Ishikawa (cell line): Measurements from ENCODE around the gene FOXP2.

Experiments used
- CEBPB ChIP-seq: IDR thresholded peaks from 2 replicates; pipeline ENCODE4 v1.6.1; 2012
- CREB1 ChIP-seq: IDR thresholded peaks from 2 replicates; pipeline ENCODE4 v1.6.1; 2012; ENCODE audit warnings: low read depth
- EGR1 ChIP-seq: IDR thresholded peaks from 2 replicates; pipeline ENCODE4 v1.6.1; 2012
- EP300 ChIP-seq: IDR thresholded peaks from 2 replicates; pipeline ENCODE4 v1.6.1; 2012; ENCODE audit warnings: borderline replicate concordance
- FOXM1 ChIP-seq: IDR thresholded peaks from 2 replicates; pipeline ENCODE4 v1.6.1; 2012; ENCODE audit warnings: low read depth, borderline replicate concordance
- NFIC ChIP-seq: IDR thresholded peaks from 2 replicates; pipeline ENCODE4 v1.6.1; 2012
- RAD21 ChIP-seq: IDR thresholded peaks from 2 replicates; pipeline ENCODE4 v1.6.1; 2012; ENCODE audit warnings: low read depth
- TAF1 ChIP-seq: IDR thresholded peaks from 2 replicates; pipeline ENCODE4 v1.6.1; 2012; ENCODE audit warnings: low read depth, mild to moderate bottlenecking
- TCF12 ChIP-seq: IDR thresholded peaks from 2 replicates; pipeline ENCODE4 v1.6.1; 2012; ENCODE audit warnings: low read depth
- TEAD4 ChIP-seq: IDR thresholded peaks from 2 replicates; pipeline ENCODE4 v1.6.1; 2012
- YY1 ChIP-seq: IDR thresholded peaks from 2 replicates; pipeline ENCODE4 v1.6.1; 2012; ENCODE audit warnings: low read depth
- ZBTB7A ChIP-seq: IDR thresholded peaks from 2 replicates; pipeline ENCODE4 v1.6.1; 2012; ENCODE audit warnings: low read depth
- TF ChIP-seq, protein P1 (sequence below): IDR thresholded peaks from 2 replicates; pipeline ENCODE4 v1.6.1; 2012
- TF ChIP-seq, protein P2 (sequence below): IDR thresholded peaks from 2 replicates; pipeline ENCODE4 v1.6.1; 2012; ENCODE audit warnings: low read depth, mild to moderate bottlenecking
- TF ChIP-seq, protein P3 (sequence below): IDR thresholded peaks from 2 replicates; pipeline ENCODE4 v1.6.1; 2012

Gene FOXP2

DNA sequence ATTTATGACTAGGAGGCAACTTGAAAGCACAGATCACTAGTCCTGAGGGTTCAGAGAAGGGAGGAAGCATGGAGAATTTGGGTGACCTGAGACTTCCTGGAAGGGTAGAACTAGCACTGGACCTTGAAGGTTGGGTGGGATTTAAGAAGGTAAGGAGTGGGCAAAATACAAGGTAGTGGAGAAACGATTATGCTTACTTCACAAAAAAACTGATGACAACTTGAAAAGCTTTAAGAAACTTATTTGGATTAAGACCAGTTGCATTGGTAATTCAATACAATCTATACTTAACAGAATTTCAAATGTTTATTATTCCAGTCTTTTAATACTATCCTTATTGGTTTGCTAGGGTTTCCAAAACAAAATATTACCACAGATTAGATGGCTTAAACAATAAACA lies 308.7 kb downstream of the FOXP2 start:
- no peak for TF ChIP-seq TAF1
- TF ChIP-seq, protein P1, sequence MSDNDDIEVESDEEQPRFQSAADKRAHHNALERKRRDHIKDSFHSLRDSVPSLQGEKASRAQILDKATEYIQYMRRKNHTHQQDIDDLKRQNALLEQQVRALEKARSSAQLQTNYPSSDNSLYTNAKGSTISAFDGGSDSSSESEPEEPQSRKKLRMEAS, result no peak
- TF ChIP-seq EP300, result no peak
- TF ChIP-seq TEAD4, result no peak
- TF ChIP-seq, protein P2, sequence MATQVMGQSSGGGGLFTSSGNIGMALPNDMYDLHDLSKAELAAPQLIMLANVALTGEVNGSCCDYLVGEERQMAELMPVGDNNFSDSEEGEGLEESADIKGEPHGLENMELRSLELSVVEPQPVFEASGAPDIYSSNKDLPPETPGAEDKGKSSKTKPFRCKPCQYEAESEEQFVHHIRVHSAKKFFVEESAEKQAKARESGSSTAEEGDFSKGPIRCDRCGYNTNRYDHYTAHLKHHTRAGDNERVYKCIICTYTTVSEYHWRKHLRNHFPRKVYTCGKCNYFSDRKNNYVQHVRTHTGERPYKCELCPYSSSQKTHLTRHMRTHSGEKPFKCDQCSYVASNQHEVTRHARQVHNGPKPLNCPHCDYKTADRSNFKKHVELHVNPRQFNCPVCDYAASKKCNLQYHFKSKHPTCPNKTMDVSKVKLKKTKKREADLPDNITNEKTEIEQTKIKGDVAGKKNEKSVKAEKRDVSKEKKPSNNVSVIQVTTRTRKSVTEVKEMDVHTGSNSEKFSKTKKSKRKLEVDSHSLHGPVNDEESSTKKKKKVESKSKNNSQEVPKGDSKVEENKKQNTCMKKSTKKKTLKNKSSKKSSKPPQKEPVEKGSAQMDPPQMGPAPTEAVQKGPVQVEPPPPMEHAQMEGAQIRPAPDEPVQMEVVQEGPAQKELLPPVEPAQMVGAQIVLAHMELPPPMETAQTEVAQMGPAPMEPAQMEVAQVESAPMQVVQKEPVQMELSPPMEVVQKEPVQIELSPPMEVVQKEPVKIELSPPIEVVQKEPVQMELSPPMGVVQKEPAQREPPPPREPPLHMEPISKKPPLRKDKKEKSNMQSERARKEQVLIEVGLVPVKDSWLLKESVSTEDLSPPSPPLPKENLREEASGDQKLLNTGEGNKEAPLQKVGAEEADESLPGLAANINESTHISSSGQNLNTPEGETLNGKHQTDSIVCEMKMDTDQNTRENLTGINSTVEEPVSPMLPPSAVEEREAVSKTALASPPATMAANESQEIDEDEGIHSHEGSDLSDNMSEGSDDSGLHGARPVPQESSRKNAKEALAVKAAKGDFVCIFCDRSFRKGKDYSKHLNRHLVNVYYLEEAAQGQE, result no peak
- TF ChIP-seq FOXM1, result no peak
- no peak for TF ChIP-seq CEBPB
- TF ChIP-seq, protein P3, sequence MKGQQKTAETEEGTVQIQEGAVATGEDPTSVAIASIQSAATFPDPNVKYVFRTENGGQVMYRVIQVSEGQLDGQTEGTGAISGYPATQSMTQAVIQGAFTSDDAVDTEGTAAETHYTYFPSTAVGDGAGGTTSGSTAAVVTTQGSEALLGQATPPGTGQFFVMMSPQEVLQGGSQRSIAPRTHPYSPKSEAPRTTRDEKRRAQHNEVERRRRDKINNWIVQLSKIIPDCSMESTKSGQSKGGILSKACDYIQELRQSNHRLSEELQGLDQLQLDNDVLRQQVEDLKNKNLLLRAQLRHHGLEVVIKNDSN, result no peak
- TF ChIP-seq ZBTB7A, result no peak

DNA sequence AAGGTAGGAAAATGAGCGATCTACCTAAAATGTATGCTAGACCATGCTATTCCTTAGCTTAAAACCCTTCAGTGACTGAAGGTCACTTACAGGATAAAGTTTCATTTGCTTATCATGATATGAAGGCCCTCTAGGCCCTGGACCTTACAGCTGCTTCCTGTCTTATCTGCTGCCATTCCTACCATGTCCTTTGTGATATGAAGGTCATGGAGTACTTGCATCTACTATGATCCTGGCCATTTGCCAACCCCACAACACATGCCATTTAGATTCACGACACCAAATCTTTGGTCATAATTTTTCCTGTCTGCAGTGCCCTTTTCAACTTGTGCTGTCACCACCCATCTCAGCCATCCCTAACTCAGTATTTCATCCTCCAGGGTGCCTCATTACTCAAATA lies 325.5 kb downstream of the FOXP2 start:
- no peak for TF ChIP-seq NFIC
- no peak for TF ChIP-seq YY1
- TF ChIP-seq CREB1, result no peak
- TF ChIP-seq EP300, result no peak
- no peak for TF ChIP-seq TCF12
- no peak for TF ChIP-seq CEBPB
- TF ChIP-seq, protein P2, result no peak
- TF ChIP-seq, protein P3, result no peak
- TF ChIP-seq ZBTB7A, result no peak
- no peak for TF ChIP-seq FOXM1
- TF ChIP-seq EGR1, result no peak
- no peak for TF ChIP-seq TAF1
- TF ChIP-seq, protein P1, result no peak
- no peak for TF ChIP-seq TEAD4
- no peak for TF ChIP-seq RAD21

DNA sequence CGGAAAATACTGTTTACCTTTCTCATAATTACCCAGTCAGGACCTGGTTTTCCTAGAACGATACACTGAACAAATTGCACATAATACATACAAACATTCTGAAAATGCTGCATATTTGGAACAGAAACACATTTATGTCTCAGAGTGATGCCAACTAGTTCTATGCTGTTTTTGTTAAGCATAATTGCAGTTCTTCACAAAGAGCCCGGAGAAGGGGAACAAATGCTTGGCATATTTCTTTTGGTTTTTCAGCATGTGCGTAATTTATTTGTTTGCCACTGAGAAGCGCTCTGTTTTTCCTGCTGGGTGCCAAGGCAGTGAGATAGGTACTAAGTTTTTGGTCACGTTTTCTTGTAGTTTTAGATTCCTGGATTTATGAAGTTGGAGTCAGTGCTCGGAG lies 326.3 kb downstream of the FOXP2 start:
- TF ChIP-seq TEAD4 (no peak), TCF12 (no peak), EGR1 (no peak), TAF1 (no peak), CEBPB (no peak), YY1 (no peak), RAD21 (no peak), EP300 (no peak), NFIC (no peak)
- TF ChIP-seq, protein P1, result no peak

DNA sequence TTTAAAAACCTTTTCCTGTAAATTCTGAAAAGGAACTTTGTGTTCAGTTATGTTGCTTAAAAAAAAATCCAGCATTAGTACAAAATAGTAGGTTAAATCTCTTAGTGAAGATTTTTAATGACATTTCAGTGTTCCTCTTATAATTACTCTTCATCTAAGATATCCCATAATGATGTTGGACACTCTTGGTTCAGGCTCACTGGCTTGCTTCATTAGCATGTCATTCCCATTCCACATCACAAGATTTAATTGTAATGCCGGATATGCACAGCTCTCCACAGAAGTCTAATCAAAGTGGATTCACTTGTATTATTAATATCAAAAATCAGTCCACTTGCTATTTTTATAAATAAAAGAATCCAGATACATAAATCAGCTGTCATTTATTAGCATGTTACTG lies 327.3 kb downstream of the FOXP2 start:
- TF ChIP-seq EGR1, result no peak
- TF ChIP-seq, protein P1, result no peak
- no peak for TF ChIP-seq TCF12
- no peak for TF ChIP-seq NFIC
- TF ChIP-seq TAF1, result no peak
- TF ChIP-seq CEBPB, result no peak
- TF ChIP-seq, protein P3, result no peak
- TF ChIP-seq YY1, result no peak
- TF ChIP-seq FOXM1, result no peak
